ELR (cell line): ENCODE results near the gene IRF9.

Source experiments
- DNase-seq: peaks from one replicate; pipeline ENCODE4 v3.0.0-alpha.2; 2015; ENCODE audit warnings: low read depth

IRF9 gene

DNA sequence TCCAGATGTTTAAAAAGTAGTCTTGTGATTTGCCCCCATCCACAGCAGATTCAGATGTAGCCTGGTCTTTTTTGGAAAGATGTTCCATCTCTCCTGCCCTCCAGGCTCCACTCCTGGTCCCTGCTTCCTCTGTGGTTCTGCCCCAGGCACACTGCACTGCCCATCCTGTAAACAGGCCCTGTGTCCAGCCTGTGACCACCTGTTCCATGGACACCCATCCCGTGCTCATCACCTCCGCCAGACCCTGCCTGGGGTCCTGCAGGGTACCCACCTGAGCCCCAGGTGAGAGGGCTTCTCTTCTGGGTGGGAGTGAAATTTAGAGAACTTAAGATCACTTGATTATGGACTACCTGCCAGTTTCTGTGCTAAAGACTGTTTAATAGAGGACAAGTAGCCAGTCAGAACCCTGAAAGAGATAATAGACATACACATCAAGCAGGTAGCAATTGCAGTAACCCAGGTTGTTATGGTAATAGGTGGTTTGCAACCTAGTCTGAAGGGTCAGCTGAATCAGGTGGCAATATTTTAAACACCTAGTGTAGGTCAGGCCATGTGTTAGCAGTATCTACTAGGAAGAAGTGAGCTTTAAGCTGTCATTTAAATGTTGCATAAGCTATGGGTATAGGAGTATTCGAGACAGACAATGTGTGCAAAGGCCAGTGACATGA is 11.6 kb upstream of the IRF9 start:
- DNase-seq = no peak

GRCh38 chr14:24150061-24150460 is 11.0 kb upstream of the IRF9 start:
- DNase-seq = no peak

DNA sequence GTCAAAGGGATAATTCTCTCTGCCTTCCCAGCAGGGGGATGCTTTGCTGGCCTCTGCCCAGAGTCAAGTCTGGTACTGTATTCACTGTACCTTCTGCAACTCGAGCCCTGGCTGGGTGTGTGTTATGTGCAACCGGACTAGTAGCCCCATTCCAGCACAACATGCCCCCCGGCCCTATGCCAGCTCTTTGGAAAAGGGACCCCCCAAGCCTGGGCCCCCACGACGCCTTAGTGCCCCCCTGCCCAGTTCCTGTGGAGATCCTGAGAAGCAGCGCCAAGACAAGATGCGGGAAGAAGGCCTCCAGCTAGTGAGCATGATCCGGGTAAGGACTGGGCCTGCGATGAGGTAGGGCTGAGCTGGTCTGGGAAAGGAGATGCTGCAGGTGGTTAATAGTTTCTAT is 10.5 kb upstream of the IRF9 start:
- DNase-seq = no peak

- DNase-seq = no peak
These were observed 10.1 kb upstream of the IRF9 start for GRCh38 chr14:24150993-24151392.

DNA sequence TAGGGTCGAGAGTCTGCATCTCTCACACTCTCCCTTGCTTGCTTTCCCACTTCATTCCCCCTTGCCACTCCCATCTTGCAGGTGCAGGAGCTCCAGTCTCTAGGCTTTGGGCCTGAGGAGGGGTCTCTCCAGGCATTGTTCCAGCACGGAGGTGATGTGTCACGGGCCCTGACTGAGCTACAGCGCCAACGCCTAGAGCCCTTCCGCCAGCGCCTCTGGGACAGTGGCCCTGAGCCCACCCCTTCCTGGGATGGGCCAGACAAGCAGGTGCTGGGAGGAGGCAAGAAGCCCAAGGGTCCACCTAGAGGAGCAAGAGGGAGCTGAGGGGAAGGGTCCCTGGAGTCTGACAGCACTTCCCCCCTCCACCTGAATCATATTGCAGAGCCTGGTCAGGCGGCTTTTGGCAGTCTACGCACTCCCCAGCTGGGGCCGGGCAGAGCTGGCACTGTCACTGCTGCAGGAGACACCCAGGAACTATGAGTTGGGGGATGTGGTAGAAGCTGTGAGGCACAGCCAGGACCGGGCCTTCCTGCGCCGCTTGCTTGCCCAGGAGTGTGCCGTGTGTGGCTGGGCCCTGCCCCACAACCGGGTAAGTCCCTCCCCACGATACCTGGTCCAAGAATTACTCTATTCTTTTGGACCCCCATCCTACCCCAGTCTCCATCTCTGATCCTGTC is 9.5 kb upstream of the IRF9 start:
- DNase-seq = no peak

DNA sequence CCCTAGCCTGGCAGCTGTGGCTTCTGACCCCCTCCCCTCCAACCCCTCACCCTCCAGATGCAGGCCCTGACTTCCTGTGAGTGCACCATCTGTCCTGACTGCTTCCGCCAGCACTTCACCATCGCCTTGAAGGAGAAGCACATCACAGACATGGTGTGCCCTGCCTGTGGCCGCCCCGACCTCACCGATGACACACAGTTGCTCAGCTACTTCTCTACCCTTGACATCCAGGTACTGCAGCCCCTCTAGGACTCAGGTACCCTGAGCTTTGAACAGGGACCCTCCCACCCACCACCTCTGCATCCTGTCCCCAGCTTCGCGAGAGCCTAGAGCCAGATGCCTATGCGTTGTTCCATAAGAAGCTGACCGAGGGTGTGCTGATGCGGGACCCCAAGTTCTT is 6.0 kb upstream of the IRF9 start:
- no peak for DNase-seq

DNA sequence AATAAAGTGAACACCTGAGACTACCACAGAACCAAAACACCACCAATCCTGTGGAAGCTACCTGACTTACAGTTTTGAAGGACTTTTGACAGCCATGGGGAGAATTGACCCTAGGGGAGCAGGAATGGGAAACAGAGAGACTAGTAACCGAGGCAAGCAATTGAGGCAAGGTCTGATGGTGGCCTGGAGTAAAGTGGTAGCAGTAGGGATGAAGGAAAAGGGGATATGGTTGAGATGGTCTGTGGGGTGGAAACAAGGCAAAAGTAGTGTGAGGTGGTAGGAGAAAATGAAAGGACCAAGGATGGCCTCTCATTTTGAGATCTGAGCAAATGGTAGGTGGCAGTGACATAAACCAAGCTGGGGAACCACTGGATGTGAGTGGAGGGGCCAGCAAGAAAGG is 4.2 kb upstream of the IRF9 start:
- DNase-seq = no peak

DNA sequence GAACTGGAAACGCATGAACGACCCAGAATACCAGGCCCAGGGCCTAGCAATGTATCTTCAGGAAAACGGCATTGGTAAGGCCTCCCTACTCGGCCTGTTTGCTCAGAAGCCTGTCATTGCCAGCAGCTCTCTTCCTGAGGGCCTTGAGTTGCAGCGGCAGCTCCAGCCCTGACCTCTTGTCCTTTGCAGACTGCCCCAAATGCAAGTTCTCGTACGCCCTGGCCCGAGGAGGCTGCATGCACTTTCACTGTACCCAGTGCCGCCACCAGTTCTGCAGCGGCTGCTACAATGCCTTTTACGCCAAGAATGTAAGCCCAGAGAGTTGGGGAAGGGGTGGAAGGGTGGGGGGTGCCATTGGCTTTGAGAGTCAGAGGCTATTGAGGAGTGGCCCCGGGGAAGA is 3.7 kb upstream of the IRF9 start:
- DNase-seq = no peak

- DNase-seq = no peak
These were observed 1.1 kb upstream of the IRF9 start for GRCh38 chr14:24159777-24160498.

DNA sequence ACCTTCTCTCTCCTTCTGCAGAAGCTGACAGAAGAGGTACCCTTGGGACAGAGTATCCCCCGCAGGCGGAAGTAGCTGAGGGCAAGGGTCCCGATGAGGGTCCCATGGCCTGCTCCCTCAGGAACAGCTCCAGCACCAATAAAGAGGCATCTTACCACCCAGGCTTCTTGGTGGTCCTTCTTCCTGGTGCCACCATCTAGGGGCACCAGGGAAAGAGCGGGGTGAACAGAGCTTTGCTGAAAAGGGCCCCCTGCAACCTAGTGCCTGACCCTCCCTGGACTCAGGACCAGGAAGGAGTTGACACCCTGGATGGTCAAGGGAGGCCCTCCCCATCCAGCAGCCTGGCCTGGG is 591 bp upstream of the IRF9 start:
- DNase-seq = no peak

DNA sequence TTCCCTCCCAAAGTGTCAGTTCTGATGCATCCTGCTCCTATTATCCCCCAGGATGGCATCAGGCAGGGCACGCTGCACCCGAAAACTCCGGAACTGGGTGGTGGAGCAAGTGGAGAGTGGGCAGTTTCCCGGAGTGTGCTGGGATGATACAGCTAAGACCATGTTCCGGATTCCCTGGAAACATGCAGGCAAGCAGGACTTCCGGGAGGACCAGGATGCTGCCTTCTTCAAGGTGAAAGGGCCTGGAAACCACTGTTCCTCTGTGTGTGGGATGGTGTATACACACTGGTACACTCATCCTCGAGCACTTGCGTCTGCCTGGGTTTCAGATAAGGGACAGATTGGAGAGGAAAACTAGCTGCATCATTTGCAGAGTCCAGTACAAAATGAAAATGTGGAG is 1.0 kb downstream of the IRF9 start:
- no peak for DNase-seq

DNA sequence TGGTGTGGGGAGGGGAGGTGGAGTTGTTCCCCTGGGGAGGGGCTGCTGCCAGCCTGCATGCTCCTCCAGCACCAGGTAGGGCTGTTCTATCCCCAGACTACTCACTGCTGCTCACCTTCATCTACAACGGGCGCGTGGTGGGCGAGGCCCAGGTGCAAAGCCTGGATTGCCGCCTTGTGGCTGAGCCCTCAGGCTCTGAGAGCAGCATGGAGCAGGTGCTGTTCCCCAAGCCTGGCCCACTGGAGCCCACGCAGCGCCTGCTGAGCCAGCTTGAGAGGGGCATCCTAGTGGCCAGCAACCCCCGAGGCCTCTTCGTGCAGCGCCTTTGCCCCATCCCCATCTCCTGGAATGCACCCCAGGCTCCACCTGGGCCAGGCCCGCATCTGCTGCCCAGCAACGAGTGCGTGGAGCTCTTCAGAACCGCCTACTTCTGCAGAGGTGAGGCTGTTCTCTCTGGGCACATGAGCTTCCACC is 3.5 kb downstream of the IRF9 start:
- DNase-seq = no peak

- DNase-seq = no peak
These were observed 4.7 kb downstream of the IRF9 start for GRCh38 chr14:24165785-24166184.

DNA sequence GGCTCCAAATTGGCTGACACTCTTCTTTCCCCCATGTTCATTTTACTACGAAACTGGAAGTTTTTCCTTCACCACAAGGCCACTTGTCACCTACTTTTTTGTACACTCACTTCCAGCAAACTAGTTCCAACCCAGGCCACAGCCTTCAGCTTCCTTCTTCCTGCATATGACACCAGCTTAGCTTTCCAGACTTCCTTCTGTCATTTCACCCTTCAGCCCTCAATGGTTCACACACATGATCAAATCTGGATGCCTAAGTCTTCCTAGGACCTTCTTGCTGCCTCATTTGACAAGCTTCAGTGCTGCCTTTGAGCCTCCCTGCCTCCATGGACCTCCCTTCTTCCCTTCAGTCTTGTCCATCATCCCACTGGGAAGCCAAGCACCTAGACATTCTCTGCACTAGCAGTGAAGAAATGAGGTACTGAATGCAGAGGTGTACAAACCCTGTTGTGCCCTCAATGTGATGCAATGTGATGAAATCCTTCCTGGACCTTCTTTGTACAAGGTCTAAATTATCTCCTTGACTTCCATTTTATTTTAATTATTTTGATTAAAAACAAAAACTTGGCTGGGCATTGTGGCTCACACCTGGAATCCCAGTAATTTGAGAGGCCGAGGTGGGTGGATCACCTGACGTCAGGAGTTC is 6.5 kb downstream of the IRF9 start:
- no peak for DNase-seq

DNA sequence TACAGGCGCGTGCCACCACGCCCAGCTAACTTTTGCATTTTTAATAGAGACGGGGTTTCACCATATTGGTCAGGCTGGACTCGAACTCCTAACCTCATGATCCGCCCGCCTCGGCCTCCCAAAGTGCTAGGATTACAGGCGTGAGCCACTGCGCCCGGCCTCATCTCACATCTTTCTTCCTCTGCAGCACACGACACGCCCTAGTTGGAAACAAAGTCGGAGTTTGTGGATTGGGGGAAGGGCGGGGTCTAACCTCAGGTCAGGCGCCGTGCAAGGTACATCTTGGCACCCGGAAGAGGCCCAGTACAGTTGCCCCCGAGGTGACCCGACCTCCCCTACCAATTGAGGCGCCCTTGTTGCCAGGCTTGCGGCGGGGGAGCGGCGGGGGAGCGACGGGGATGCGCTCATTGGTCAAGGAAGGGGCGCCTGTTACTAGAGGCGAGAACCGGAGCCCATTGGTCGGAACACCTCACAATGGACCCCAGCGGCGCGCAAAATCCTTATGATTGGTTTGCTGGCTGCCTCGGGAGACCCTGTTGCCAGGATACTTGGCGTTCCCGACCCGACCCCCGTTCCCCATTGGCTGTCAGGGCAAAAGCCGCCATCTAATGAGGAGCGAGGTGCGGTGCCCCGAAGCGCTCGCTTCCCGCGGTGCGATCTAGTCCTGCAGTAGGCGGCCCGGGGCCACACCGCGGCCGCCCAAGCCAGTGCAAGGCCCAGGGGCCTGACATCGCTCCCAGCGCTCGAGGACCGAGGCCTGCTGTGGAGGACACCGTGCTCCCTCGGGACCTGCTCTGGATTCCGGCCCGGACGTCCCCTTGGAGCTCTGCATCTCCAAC is 10.6 kb downstream of the IRF9 start, which contains the start of gene REC8:
TSS of gene REC8 (plus strand) at position 659 of the 839 bp plus-strand sequence. CDS start 473 bp downstream, outside the sequence.
- no peak for DNase-seq

DNA sequence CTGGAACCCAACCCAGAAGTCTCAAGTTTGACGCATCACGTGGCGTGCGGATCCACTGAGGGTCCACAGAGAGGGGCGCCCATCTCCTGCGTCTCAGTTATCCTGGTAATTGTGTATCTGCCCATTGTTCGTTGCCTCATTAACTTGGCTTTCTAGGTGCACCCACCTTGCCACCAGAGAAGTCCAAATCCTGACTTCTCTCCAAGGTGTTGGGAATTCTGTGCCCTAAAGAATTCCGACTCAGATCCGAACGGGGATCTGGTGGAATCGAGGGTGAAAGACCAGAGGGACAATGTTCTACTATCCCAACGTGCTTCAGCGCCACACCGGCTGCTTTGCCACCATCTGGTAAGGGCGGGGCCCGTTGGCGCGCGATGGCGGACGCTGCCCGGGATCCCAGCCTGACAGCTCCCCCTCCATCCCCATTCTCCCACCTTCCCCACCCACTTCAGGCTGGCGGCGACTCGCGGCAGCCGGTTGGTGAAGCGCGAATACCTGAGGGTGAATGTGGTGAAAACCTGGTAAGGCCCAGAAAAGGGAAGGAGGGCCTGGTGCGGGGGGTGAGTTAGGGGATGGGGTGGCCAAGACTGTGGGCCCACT is 11.3 kb downstream of the IRF9 start:
- no peak for DNase-seq

- no peak for DNase-seq
These were observed 11.8 kb downstream of the IRF9 start for GRCh38 chr14:24172871-24173281.

DNA sequence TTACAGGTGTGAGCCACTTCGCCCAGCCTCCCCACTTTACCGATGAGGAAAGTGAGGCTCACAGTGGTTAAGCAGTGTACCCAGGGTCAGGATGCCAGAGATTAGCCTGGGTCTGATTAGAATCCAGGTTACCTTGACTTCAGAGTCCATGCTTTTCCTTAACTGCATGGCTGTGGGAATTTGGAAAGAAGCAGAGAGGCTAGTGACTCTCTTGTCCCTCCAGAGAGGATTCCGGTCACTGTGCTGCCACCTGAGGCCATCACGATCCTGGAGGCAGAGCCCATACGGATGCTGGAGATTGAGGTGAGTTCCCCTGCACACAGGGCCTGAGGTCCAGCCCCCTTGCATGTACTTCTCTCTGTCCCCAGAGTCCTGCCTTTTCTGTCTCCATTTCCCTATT is 15.5 kb downstream of the IRF9 start:
- no peak for DNase-seq

DNA sequence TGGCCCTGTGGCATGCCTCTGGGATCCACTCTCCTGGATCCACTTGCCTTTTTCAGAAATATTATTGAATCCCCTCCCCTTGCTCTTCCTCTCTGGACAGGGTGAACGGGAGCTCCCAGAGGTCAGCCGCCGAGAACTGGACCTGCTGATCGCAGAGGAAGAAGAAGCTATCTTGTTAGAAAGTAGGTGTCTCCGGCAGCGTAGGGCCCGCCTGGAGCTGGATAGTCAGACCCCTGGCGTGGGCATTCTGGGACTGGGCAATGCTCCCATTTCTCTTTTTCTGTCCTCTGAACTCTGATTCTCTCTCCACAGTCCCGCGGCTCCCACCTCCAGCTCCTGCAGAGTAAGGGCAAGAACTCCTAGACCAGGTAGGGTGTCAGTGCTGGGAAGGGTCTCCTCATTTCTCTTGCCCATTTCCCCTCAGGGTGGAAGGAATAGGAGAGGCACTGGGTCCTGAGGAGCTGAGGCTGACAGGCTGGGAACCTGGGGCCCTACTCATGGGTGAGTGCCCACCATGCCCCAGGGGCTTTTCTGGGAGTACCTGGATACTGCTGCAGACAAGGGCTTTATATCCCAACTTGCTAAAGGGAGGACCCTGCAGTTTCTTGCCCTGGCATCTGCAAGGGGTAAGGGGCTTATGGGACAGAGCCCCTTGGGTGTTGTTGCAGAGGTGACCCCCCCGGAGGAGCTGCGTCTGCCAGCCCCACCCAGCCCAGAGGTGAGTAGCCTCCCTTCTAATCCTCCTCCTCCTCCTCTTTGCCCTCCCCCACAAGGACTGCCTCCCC is 16.2 kb downstream of the IRF9 start:
- no peak for DNase-seq

DNA sequence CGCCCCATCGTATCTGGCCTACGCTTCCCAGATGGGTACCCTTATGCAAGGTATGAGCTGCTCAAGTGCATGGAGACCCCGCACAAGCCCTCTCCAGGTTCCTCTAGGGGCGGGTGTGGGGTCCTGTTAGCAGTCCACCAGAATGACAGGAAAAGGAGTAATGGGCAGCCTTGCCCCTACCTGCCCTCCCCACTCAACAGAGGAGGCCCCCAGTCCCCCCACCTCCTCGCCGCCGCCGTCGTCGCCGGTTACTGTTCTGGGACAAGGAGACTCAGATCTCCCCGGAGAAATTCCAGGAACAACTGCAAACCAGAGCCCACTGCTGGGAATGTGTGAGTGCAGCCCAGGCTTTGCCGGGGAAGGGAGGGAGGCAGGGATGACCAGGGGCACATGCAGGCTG is 16.8 kb downstream of the IRF9 start:
- DNase-seq = no peak
